Peyer's patch (tissue), 4 donors: ENCODE measurements around the gene LBX2. TPM values are rescaled to one million over a fixed set of nuclear protein-coding genes. Genes with fewer than 3 reads are reported as not detected.

ENCODE experiments used
- DNase-seq, 3 donors: peaks; one replicate each; pipeline ENCODE4 v3.0.0-alpha.2; 2017 to 2019
- H3K27ac ChIP-seq, 4 donors: fragments of 200-600 bp; sonication (generic); one replicate each; pipeline ENCODE4 v1.5.1; 2016 to 2019
- H3K27me3 ChIP-seq, 2 donors: fragments of 200-600 bp; sonication (generic); one replicate each; pipeline ENCODE4 v1.5.1; 2019
- H3K36me3 ChIP-seq, 3 donors: fragments of 200-600 bp; sonication (generic); one replicate each; pipeline ENCODE4 v1.5.1; 2016 to 2019
- H3K4me1 ChIP-seq, 4 donors: fragments of 200-600 bp; sonication (generic); one replicate each; pipeline ENCODE4 v1.5.1; 2016 to 2019
- H3K4me3 ChIP-seq, 4 donors: fragments of 200-600 bp; sonication (generic); 1 replicate in 3 of 4; 2 replicates in 1 of 4; pipeline ENCODE4 v1.5.1; 2016 to 2019; ENCODE audit warnings: mild to moderate bottlenecking in 1 of 4
- H3K9me3 ChIP-seq, 4 donors: fragments of 200-600 bp; sonication (generic); one replicate each; pipeline ENCODE4 v1.5.1; 2016 to 2019; ENCODE audit warnings: mild to moderate bottlenecking in 1 of 4
- POLR2A ChIP-seq, 2 donors: fragments of 450-650 bp; IDR thresholded peaks; one replicate each; pipeline ENCODE4 v1.5.1; 2017; ENCODE audit warnings: antibody characterized with exemption in 2 of 2, mild to moderate bottlenecking in 2 of 2, moderate library complexity in 2 of 2
- total RNA-seq, 4 donors: library from RNA; depleted of rRNA; stranded (reverse); fragments of >200 nt; gene quantifications; one replicate each; pipeline ENCODE4 v1.1.0, GENCODE V29; 2016
- TF ChIP-seq, protein P1 (sequence below), 6 experiments: fragments of 450-650 bp in 4 of 6; fragments of 200-600 bp in 2 of 6; sonication (generic) in 1 of 6; IDR thresholded peaks; one replicate each; pipeline ENCODE4 v1.5.1; 2017 to 2019; ENCODE audit warnings: antibody characterized with exemption in 6 of 6, mild to moderate bottlenecking in 3 of 6, moderate library complexity in 1 of 6

LBX2 gene
- total RNA-seq, 4 donors from 2014 or later, result 2.8 to 6.9 (median 6.8) TPM; not detected in 1

DNA sequence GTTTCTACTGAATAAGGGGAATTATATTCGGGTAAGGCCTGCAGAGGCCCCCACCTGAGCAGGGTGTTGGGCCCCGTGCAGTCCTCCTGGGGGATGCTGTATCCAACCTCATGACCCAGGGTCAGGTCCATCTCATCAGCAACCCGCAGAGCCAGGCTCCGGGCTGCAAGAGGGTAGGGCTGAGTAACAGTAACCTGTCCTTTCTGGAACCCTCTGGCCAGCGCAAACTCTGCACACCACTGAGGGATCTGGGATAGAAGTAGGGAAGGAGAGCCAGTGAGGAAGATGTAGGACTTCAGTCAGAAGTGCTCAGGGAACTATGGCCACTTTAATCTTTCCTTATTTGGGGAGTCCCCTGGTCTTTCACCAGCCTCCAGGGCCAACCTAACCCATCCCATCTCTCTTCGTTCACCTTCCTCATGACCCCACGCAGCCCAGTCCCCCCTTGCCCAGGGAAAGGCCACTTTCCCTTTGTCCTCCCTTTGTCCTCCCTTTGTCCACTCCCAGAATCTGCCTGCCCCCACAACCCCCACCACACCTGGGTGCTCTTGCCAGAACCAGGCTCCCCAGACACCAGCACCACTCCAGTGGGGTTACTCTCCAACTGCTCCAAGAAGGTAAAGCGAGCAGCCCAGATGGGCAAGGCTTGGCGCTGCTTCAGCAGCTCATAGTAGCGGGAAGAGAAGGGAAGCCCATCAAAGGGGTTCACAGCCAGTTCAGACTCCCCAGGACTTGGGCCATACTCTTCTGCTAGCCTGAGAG is 25.7 kb upstream of the LBX2 start:
- Histone ChIP-seq H3K9me3 (no peaks in the 10 kb centered on the region), H3K27me3 (no peaks in the 10 kb centered on the region), H3K4me3 (peak overlapping the region in 3 of 4 donors; percentile 17 to 55 (median 43)), H3K27ac (peak overlapping the region in 3 of 4 donors; percentile 55 to 69 (median 64)), H3K36me3 (peaks cover 0 to 23% (median 0%) of the 10 kb centered on the region in 3 donors), H3K4me1 (peaks cover 0 to 11% (median 8%) of the 10 kb centered on the region in 4 donors)
- no peak for DNase-seq
- no peak for TF ChIP-seq POLR2A (IDR thresholded peaks at IDR 0.05)
- TF ChIP-seq, protein P1, sequence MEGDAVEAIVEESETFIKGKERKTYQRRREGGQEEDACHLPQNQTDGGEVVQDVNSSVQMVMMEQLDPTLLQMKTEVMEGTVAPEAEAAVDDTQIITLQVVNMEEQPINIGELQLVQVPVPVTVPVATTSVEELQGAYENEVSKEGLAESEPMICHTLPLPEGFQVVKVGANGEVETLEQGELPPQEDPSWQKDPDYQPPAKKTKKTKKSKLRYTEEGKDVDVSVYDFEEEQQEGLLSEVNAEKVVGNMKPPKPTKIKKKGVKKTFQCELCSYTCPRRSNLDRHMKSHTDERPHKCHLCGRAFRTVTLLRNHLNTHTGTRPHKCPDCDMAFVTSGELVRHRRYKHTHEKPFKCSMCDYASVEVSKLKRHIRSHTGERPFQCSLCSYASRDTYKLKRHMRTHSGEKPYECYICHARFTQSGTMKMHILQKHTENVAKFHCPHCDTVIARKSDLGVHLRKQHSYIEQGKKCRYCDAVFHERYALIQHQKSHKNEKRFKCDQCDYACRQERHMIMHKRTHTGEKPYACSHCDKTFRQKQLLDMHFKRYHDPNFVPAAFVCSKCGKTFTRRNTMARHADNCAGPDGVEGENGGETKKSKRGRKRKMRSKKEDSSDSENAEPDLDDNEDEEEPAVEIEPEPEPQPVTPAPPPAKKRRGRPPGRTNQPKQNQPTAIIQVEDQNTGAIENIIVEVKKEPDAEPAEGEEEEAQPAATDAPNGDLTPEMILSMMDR (IDR thresholded peaks at IDR 0.05), result no peak

DNA sequence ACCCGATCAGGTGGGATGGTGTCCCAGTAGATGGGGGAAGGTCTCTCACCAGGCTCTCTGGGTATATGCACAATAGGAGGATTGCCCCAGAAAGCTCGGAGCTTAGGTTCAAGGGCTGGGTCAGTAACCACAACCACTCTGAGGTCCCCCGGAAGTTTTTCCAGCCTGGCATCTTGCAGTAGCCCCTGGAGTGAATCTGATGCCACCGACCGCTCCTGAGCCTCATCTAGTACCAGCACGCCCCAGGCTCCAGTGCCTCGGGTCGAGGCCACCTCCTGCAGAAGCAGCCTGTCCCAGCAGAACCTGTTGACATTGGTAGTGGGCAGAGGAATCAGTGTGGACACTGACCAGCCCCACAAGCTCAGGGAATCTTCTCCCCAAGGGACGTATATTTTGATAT is 24.6 kb upstream of the LBX2 start:
- H3K4me1 ChIP-seq, result peaks cover 0 to 11% (median 8%) of the 10 kb centered on the region in 4 donors
- H3K36me3 ChIP-seq, result peaks cover 0 to 23% (median 0%) of the 10 kb centered on the region in 3 donors
- H3K9me3 ChIP-seq, result no peaks in the 10 kb centered on the region
- no peak overlapping the region for H3K4me3 ChIP-seq
- DNase-seq, result no peak
- no peak overlapping the region for H3K27ac ChIP-seq
- no peaks in the 10 kb centered on the region for H3K27me3 ChIP-seq
- no peak for TF ChIP-seq POLR2A (IDR thresholded peaks at IDR 0.05)
- TF ChIP-seq, protein P1 (IDR thresholded peaks at IDR 0.05), result no peak

DNA sequence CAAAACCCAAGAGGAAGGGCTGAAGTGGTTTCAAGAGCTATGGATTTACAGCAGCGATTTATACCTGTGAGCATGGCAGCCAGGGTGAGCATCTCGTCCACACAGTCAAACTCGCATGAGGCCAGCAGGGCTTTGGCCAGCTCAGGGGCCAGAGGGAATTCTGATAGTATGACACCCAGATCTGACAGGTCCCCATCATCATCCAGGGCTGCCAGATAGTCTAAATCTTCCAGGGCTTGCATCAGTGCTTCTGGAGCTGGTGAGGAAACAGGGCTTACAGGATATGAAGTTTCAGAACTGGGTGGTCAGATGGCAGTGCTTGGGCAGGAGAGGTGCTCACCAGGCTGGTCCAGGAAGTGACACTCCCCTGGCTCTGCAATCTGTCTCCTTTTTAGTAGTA is 23.1 kb upstream of the LBX2 start:
- no peaks in the 10 kb centered on the region for H3K9me3 ChIP-seq
- no peaks in the 10 kb centered on the region for H3K27me3 ChIP-seq
- no peak for TF ChIP-seq POLR2A (IDR thresholded peaks at IDR 0.05)
- TF ChIP-seq, protein P1 (IDR thresholded peaks at IDR 0.05), result no peak
- H3K4me1 ChIP-seq, result no peaks in the 10 kb centered on the region
- H3K4me3 ChIP-seq, result no peak overlapping the region
- no peak overlapping the region for H3K27ac ChIP-seq
- H3K36me3 ChIP-seq, result peaks cover 0 to 17% (median 0%) of the 10 kb centered on the region in 3 donors
- no peak for DNase-seq

DNA sequence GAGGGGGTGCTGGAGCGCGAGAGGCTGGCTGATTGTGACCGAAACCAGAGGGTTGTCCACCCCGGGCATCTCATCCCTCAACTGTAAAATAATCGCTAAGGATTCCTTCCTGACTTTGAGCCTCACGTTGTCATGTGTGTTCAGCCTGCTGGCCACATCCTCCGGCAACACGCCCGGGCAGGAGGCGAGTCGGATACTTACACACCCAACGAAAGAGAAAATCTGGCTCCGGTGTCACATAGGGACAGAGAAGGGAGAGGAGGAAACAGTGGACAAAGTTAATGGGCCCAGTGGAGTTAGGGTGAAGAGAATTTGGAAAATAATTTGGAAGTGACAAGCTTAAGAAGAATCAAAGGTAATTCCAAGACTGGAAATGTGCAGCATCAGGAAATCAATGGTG is 17.2 kb upstream of the LBX2 start:
- Histone ChIP-seq H3K36me3 (peaks cover 0 to 4% (median 0%) of the 10 kb centered on the region in 3 donors), H3K9me3 (peaks cover 0 to 3% (median 0%) of the 10 kb centered on the region in 4 donors), H3K27ac (no peak overlapping the region), H3K4me1 (peaks cover 4 to 29% (median 22%) of the 10 kb centered on the region in 4 donors), H3K27me3 (peaks cover 0 to 53% of the 10 kb centered on the region in 2 donors), H3K4me3 (peak overlapping the region in 3 of 4 donors; percentile 36 to 50 (median 44))
- no peak for DNase-seq
- TF ChIP-seq, protein P1 (IDR thresholded peaks at IDR 0.05), result no peak
- no peak for TF ChIP-seq POLR2A (IDR thresholded peaks at IDR 0.05)

DNA sequence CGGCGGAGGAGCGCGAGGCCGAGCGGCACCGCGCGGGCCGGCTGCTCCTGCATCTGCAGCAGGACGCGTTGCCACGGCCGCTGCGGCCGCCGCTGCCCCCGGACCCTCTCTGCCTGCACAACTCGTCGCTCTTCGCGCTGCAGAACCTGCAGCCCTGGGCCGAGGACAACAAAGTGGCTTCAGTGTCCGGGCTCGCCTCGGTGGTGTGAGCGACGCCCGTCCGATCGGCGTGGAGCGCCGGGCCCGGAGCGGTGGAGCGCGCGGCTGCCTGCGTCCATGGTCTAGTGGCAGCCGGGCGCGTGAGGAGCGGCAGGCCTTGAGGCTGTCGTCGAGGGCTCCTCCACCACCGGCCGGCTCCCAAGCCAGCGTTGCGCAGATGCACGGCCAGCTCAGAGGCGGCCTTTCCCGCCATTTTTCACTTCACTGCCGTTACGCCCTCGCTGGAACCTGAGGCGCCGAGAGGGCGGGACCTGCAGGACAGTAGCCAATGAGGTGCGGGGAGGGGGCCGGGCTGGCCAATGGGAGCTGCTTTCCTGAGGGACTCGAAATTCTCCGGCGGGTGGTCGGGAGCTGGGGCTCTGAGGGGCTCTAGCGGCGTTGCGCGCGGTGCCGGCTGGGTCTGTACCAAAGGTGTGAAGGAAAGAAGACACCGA is 16.7 kb upstream of the LBX2 start:
- Histone ChIP-seq H3K4me3 (peak overlapping the region; percentile 36 to 50 (median 44)), H3K27ac (no peak overlapping the region), H3K27me3 (peaks cover 0 to 56% of the 10 kb centered on the region in 2 donors), H3K36me3 (peaks cover 0 to 4% (median 0%) of the 10 kb centered on the region in 3 donors), H3K4me1 (peaks cover 4 to 29% (median 22%) of the 10 kb centered on the region in 4 donors), H3K9me3 (peaks cover 0 to 3% (median 0%) of the 10 kb centered on the region in 4 donors)
- TF ChIP-seq, protein P1 (IDR thresholded peaks at IDR 0.05), result no peak
- TF ChIP-seq POLR2A (IDR thresholded peaks at IDR 0.05), result no peak
- DNase-seq, result peak; percentile 65 to 83 (median 81)
